Mucosa of rectum (tissue), 2 donors: Measurements from ENCODE around the gene ARFGEF3.

Experiments
- H3K27ac ChIP-seq, 2 donors: one replicate each; pipeline ENCODE4 v1.7.0; 2013; ENCODE audit warnings: inconsistent platforms in 2 of 2, low read depth in 2 of 2, low read length in 2 of 2
- H3K27me3 ChIP-seq, 2 donors: one replicate each; pipeline ENCODE4 v1.7.0; 2013; ENCODE audit warnings: low read length in 2 of 2; ENCODE audit not compliant: control insufficient read depth in 2 of 2, insufficient read depth in 2 of 2
- H3K36me3 ChIP-seq, 2 donors: one replicate each; pipeline ENCODE4 v1.7.0; 2013; ENCODE audit warnings: low read length in 2 of 2; ENCODE audit not compliant: control insufficient read depth in 2 of 2, insufficient read depth in 2 of 2
- H3K4me1 ChIP-seq, 2 donors: one replicate each; pipeline ENCODE4 v1.7.0; 2013; ENCODE audit warnings: low read length in 2 of 2, mild to moderate bottlenecking in 1 of 2; ENCODE audit not compliant: control insufficient read depth in 2 of 2, insufficient read depth in 2 of 2
- H3K4me3 ChIP-seq, 2 donors: one replicate each; pipeline ENCODE4 v1.7.0; 2013; ENCODE audit warnings: low read length in 2 of 2
- H3K9ac ChIP-seq, 2 donors: one replicate each; pipeline ENCODE4 v1.7.0; 2013; ENCODE audit warnings: low read length in 2 of 2, low read depth in 1 of 2, mild to moderate bottlenecking in 1 of 2
- H3K9me3 ChIP-seq, 2 donors: one replicate each; pipeline ENCODE4 v1.7.0; 2013; ENCODE audit warnings: low read length in 2 of 2; ENCODE audit not compliant: control insufficient read depth in 2 of 2
- donor health status: healthy.
- donor health status: Normal muscosa, but diverticular disease.

The ARFGEF3 gene

DNA sequence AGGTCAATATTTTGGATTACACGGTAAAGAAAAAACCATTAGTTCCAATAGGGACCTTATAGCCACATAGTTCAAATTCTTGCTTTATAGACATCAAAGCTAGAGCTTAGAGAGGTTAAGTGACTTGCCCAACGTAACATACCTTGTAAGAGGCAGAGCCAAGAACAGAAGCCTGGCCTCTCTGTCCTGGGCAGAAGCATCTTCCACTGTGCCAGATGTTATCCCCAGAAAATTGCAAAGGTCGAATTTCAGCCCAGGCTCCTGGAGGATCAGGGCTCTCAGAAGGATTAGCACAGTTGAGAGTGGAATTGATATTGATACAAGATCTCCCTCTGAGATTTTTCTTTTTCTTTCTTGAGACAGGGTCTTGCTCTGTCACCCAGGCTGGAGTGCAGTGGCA lies 222.0 kb downstream of the ARFGEF3 start:
- Histone ChIP-seq H3K36me3 (no peaks in the 10 kb centered on the region), H3K9ac (no peak overlapping the region), H3K27ac (no peak overlapping the region), H3K4me1 (no peaks in the 10 kb centered on the region), H3K27me3 (no peaks in the 10 kb centered on the region), H3K4me3 (no peak overlapping the region), H3K9me3 (no peaks in the 10 kb centered on the region)

DNA sequence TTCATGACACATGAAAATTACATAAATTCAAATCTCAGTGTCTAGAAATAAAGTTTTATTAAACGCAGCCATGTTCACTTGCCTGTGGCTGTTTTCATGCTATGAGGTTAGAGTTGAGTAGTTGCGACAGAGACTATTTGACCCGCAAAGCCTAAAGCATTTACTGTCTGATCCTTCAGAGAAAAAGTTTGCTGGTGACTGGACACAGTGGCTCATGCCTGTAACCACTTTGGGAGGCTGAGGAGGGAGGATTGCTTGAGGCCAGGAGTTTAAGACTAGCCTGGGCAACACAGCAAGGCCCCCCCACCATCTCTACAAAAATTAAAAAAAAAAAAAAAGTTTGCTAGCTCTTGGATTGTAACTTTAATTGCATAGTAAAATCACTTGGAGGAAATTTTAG lies 225.2 kb downstream of the ARFGEF3 start:
- no peak overlapping the region for H3K4me3 ChIP-seq
- H3K36me3 ChIP-seq = no peaks in the 10 kb centered on the region
- no peaks in the 10 kb centered on the region for H3K9me3 ChIP-seq
- H3K9ac ChIP-seq = no peak overlapping the region
- H3K27me3 ChIP-seq = no peaks in the 10 kb centered on the region
- H3K27ac ChIP-seq = no peak overlapping the region
- no peaks in the 10 kb centered on the region for H3K4me1 ChIP-seq

DNA sequence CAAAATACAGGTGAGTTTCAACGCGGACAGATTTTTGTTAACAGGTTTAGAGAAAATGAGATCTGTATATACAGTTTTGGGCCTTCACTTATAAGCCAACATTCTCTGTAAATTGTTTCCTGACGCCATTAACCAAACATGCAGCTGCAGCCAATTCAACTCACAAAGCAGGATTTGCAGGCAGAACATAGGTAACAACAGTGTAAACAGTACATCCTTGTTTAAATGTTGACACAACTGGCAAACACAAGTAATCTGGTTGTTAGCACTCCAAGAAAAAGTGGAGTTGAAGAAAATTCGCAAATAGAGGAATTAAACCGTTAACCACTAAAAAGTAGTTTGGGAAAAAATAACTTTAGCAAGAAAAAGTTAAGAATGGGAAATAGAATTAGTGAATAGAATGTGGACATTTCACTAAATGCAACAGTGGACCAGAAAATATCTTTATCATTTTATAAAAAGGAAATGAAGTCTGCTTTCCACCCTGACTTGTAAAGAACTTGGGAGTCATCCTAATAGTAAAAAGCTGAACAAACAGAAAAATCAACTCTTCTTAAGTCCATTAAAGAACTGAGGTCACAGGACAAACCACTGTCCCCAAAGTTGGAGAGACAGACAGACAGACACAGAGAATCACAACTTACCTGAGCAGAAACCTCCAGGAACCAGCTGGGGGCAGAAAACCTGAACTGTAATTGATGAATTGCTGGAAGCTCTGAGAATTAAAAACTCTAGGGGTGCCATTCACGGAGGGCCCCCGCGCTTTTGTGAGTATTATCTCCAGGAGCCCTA lies 226.0 kb downstream of the ARFGEF3 start:
- Histone ChIP-seq H3K27ac (no peak overlapping the region), H3K27me3 (no peaks in the 10 kb centered on the region), H3K9ac (no peak overlapping the region), H3K36me3 (no peaks in the 10 kb centered on the region), H3K4me3 (no peak overlapping the region), H3K4me1 (no peaks in the 10 kb centered on the region), H3K9me3 (no peaks in the 10 kb centered on the region)

DNA sequence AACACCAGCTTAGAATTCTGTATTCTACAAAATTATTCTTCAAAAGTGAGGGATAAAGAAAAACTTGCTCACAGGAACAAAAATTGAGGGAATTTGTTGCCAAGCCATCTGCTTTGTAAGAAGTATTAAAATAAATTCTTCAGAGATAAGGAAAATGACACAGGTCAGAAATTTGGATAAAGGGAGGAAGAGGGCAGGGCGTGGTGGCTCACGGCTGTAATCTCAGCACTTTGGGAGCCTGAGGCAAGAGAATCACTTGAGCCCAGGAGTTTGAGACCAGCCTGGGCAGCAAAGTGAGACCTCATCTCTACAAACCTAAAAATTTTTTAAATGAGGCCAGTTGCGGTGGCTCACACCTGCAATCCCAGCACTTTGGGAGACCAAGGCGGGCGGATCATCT lies 227.8 kb downstream of the ARFGEF3 start:
- Histone ChIP-seq H3K9me3 (no peaks in the 10 kb centered on the region), H3K4me3 (no peak overlapping the region), H3K27me3 (no peaks in the 10 kb centered on the region), H3K27ac (no peak overlapping the region), H3K36me3 (no peaks in the 10 kb centered on the region), H3K9ac (no peak overlapping the region), H3K4me1 (no peaks in the 10 kb centered on the region)
